HCT116 (cell line): ENCODE results near the gene PIAS4.

ENCODE experiments used
- EZH2 ChIP-seq: fragments of 200-600 bp; sonication (generic); IDR thresholded peaks from 2 replicates; pipeline ENCODE4 v1.6.1; 2017; ENCODE audit warnings: antibody characterized with exemption, mixed run types
- JUND ChIP-seq: IDR thresholded peaks from 2 replicates; pipeline ENCODE4 v1.6.1; 2012
- POLR2A ChIP-seq: IDR thresholded peaks from 2 replicates; pipeline ENCODE4 v1.7.0; 2011; ENCODE audit warnings: borderline replicate concordance; ENCODE audit not compliant: insufficient read depth, insufficient read length; ENCODE audit errors: extremely low read depth
- POLR2AphosphoS5 ChIP-seq: IDR thresholded peaks from 2 replicates; pipeline ENCODE4 v1.6.1; 2011; ENCODE audit warnings: mild to moderate bottlenecking, low read depth, low read length, moderate library complexity
- RAD21 ChIP-seq: IDR thresholded peaks from 2 replicates; pipeline ENCODE4 v1.6.1; 2012; ENCODE audit warnings: low read depth, mild to moderate bottlenecking
- SIN3A ChIP-seq: IDR thresholded peaks from 2 replicates; pipeline ENCODE4 v1.6.1; 2012; ENCODE audit warnings: low read depth
- SRF ChIP-seq: IDR thresholded peaks from 2 replicates; pipeline ENCODE4 v1.6.1; 2012; ENCODE audit warnings: low read depth
- TCF7L2 ChIP-seq: IDR thresholded peaks from 2 replicates; pipeline ENCODE4 v1.7.0; 2011; ENCODE audit warnings: borderline replicate concordance, inconsistent platforms; ENCODE audit not compliant: insufficient read depth, insufficient read length; ENCODE audit errors: extremely low read depth
- TF ChIP-seq, protein P1 (sequence below), 3 experiments: fragments of 200-600 bp in 1 of 3; sonication (generic) in 1 of 3; IDR thresholded peaks in 2 of 3; conservative IDR thresholded peaks in 1 of 3; 2 replicates each; pipeline ENCODE4 v1.5.1; 2012 to 2017; ENCODE audit warnings: low read depth in 2 of 3, low read length in 2 of 3, antibody characterized with exemption in 1 of 3, borderline replicate concordance in 1 of 3, control low read depth in 1 of 3, mild to moderate bottlenecking in 1 of 3, mixed read lengths in 1 of 3, mixed run types in 1 of 3, moderate library complexity in 1 of 3; ENCODE audit not compliant: insufficient read depth in 1 of 3
- TF ChIP-seq, protein P2 (sequence below): IDR thresholded peaks from 2 replicates; pipeline ENCODE4 v1.6.1; 2012
- TF ChIP-seq, protein P3 (sequence below): IDR thresholded peaks from 2 replicates; pipeline ENCODE4 v1.6.1; 2012; ENCODE audit warnings: low read depth

DNA sequence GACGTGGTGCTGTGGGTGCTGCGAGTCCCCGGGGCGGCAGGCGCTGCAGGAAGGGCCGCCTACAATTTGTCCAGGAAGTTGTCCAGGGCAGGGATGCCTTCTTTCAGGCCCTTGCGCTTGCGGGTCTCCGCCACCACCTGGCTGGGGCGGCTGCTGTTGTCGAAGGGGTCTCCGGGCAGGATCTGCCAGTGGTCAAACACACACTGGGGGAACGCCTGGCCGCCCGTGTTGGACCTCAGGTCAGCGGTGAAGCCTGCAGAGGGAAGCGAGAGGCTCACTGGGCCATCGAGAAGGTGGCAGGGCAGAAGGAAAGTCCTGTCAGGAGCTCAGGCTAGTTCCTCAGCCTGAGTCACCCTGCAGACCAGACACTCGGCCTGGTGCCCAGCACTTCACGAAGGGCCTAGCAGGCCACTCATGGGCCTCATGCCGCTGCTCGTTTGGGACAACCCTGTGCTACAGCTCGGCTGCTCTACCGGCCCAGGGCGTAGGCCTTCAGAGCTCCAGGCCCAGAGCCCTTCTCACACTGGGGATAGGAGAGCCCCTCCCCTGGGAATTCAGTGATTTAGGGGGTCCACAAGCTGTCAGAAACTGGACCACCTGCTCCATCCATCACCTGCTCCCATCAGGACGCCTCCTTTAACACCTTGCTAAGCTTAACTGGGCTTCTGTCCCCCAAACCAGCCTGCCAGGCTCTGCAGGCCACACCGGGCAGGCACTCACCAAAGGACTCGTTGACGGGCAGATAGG, 30.9 kb upstream of the PIAS4 start:
- TF ChIP-seq EZH2 (no peak), JUND (no peak), RAD21 (no peak), POLR2A (no peak), SRF (no peak), POLR2AphosphoS5 (no peak), SIN3A (no peak), TCF7L2 (no peak)
- TF ChIP-seq, protein P1, sequence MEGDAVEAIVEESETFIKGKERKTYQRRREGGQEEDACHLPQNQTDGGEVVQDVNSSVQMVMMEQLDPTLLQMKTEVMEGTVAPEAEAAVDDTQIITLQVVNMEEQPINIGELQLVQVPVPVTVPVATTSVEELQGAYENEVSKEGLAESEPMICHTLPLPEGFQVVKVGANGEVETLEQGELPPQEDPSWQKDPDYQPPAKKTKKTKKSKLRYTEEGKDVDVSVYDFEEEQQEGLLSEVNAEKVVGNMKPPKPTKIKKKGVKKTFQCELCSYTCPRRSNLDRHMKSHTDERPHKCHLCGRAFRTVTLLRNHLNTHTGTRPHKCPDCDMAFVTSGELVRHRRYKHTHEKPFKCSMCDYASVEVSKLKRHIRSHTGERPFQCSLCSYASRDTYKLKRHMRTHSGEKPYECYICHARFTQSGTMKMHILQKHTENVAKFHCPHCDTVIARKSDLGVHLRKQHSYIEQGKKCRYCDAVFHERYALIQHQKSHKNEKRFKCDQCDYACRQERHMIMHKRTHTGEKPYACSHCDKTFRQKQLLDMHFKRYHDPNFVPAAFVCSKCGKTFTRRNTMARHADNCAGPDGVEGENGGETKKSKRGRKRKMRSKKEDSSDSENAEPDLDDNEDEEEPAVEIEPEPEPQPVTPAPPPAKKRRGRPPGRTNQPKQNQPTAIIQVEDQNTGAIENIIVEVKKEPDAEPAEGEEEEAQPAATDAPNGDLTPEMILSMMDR (IDR thresholded peaks at IDR 0.05 in 2 of 3, conservative IDR thresholded peaks at IDR 0.05 in 1 of 3; ENCODE audit: borderline replicate concordance in 1 of 3, insufficient read depth in 1 of 3, low read depth in 2 of 3, low read length in 2 of 3): no peak
- TF ChIP-seq, protein P2, sequence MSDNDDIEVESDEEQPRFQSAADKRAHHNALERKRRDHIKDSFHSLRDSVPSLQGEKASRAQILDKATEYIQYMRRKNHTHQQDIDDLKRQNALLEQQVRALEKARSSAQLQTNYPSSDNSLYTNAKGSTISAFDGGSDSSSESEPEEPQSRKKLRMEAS: no peak
- TF ChIP-seq, protein P3, sequence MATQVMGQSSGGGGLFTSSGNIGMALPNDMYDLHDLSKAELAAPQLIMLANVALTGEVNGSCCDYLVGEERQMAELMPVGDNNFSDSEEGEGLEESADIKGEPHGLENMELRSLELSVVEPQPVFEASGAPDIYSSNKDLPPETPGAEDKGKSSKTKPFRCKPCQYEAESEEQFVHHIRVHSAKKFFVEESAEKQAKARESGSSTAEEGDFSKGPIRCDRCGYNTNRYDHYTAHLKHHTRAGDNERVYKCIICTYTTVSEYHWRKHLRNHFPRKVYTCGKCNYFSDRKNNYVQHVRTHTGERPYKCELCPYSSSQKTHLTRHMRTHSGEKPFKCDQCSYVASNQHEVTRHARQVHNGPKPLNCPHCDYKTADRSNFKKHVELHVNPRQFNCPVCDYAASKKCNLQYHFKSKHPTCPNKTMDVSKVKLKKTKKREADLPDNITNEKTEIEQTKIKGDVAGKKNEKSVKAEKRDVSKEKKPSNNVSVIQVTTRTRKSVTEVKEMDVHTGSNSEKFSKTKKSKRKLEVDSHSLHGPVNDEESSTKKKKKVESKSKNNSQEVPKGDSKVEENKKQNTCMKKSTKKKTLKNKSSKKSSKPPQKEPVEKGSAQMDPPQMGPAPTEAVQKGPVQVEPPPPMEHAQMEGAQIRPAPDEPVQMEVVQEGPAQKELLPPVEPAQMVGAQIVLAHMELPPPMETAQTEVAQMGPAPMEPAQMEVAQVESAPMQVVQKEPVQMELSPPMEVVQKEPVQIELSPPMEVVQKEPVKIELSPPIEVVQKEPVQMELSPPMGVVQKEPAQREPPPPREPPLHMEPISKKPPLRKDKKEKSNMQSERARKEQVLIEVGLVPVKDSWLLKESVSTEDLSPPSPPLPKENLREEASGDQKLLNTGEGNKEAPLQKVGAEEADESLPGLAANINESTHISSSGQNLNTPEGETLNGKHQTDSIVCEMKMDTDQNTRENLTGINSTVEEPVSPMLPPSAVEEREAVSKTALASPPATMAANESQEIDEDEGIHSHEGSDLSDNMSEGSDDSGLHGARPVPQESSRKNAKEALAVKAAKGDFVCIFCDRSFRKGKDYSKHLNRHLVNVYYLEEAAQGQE: no peak
